IMR-90 (cell line): ENCODE measurements around the gene ZNF547. TPM values are rescaled to one million over a fixed set of nuclear protein-coding genes. Genes with fewer than 3 reads are reported as not detected.

Experiments
- ATAC-seq: fragments of 200-7000 bp; cut with Tn5 transposase; 2 replicates; pipeline ENCODE4 v1.9.1; 2020; ENCODE audit warnings: low read depth, mild to moderate bottlenecking, moderate library complexity
- BruUV-seq: library from RNA; stranded (reverse); fragments of 400-500 nt; replicated peaks from 2 replicates; lab custom pipeline; 2021; lab: Mats Ljungman, UMichigan
- CTCF ChIA-PET: fragments of 300-600 bp; formaldehyde crosslinking; extraction: SDS; loops from one replicate; lab custom pipeline; 2021; ENCODE audit warnings: antibody characterized with exemption; lab: Yijun Ruan, JAX
- POLR2A ChIA-PET: fragments of 300-600 bp; sonication (Branson Sonifier 250); formaldehyde crosslinking; loops from one replicate; lab custom pipeline; 2022; ENCODE audit warnings: antibody characterized with exemption; ENCODE audit not compliant: unreplicated experiment; lab: Charles Lee
- DNase-seq: peaks from one replicate; pipeline ENCODE4 v3.0.0; 2013
- H2AFZ ChIP-seq: replicated peaks from 2 replicates; pipeline ENCODE3; 2013; ENCODE audit warnings: low read length, mild to moderate bottlenecking; ENCODE audit not compliant: poor library complexity
- H2AK5ac ChIP-seq: 2 replicates; pipeline ENCODE4 v1.6.1; 2013; ENCODE audit warnings: low read depth, low read length, inconsistent platforms
- H2AK9ac ChIP-seq: replicated peaks from 2 replicates; pipeline ENCODE3; 2013; ENCODE audit warnings: mild to moderate bottlenecking, low read depth, low read length, moderate library complexity; ENCODE audit not compliant: poor library complexity
- H2BK120ac ChIP-seq: 2 replicates; pipeline ENCODE4 v1.6.1; 2013; ENCODE audit warnings: low read depth, low read length, inconsistent platforms
- H2BK15ac ChIP-seq: 3 replicates; pipeline ENCODE4 v1.6.1; 2013; ENCODE audit warnings: low read depth, low read length, inconsistent platforms
- H2BK20ac ChIP-seq: 2 replicates; pipeline ENCODE4 v1.6.1; 2013; ENCODE audit warnings: low read depth, mild to moderate bottlenecking, inconsistent platforms, low read length, moderate library complexity
- H2BK5ac ChIP-seq: 2 replicates; pipeline ENCODE4 v1.6.1; 2013; ENCODE audit warnings: mild to moderate bottlenecking, low read depth, low read length, inconsistent platforms; ENCODE audit not compliant: poor library complexity, severe bottlenecking
- H3K14ac ChIP-seq: replicated peaks from 2 replicates; pipeline ENCODE4 v1.6.1; 2013; ENCODE audit warnings: low read depth, low read length, inconsistent platforms
- H3K18ac ChIP-seq: 2 replicates; pipeline ENCODE4 v1.6.1; 2013; ENCODE audit warnings: low read depth, low read length, control low read depth
- H3K23ac ChIP-seq: 2 replicates; pipeline ENCODE4 v1.6.1; 2013; ENCODE audit warnings: low read depth, low read length, inconsistent platforms
- H3K27ac ChIP-seq: 2 replicates; pipeline ENCODE4 v1.5.1; 2013; ENCODE audit warnings: mild to moderate bottlenecking, control low read depth, low read length; ENCODE audit not compliant: insufficient read depth
- H3K27me3 ChIP-seq: 2 replicates; pipeline ENCODE4 v1.6.1; 2013; ENCODE audit warnings: low read length; ENCODE audit not compliant: control insufficient read depth, insufficient read depth
- H3K36me3 ChIP-seq: 2 replicates; pipeline ENCODE4 v1.6.1; 2013; ENCODE audit warnings: low read length, mixed read lengths; ENCODE audit not compliant: control insufficient read depth, insufficient read depth
- H3K4ac ChIP-seq: 2 replicates; pipeline ENCODE4 v1.6.1; 2013; ENCODE audit warnings: low read depth, low read length, inconsistent platforms
- H3K4me1 ChIP-seq: 2 replicates; pipeline ENCODE4 v1.6.1; 2013; ENCODE audit warnings: low read length, mixed read lengths; ENCODE audit not compliant: control insufficient read depth, insufficient read depth
- H3K4me2 ChIP-seq: 2 replicates; pipeline ENCODE4 v1.6.1; 2013; ENCODE audit warnings: low read depth, mild to moderate bottlenecking, control low read depth, low read length, moderate library complexity
- H3K4me3 ChIP-seq: 2 replicates; pipeline ENCODE4 v1.5.1; 2013; ENCODE audit warnings: low read depth, mild to moderate bottlenecking, control low read depth, low read length, moderate library complexity; ENCODE audit not compliant: insufficient read depth
- H3K56ac ChIP-seq: 2 replicates; pipeline ENCODE4 v1.6.1; 2013; ENCODE audit warnings: low read length, inconsistent platforms; ENCODE audit not compliant: insufficient read depth; ENCODE audit errors: extremely low read depth
- H3K79me1 ChIP-seq, 2 experiments: 2 replicates each; pipeline ENCODE4 v1.6.1; 2013; ENCODE audit warnings: low read length in 2 of 2, inconsistent platforms in 1 of 2, low read depth in 1 of 2
- H3K9ac ChIP-seq: 2 replicates; pipeline ENCODE4 v1.6.1; 2013; ENCODE audit warnings: low read depth, low read length, control low read depth
- H3K9me1 ChIP-seq: 2 replicates; pipeline ENCODE4 v1.6.1; 2013; ENCODE audit warnings: low read length, inconsistent platforms; ENCODE audit not compliant: insufficient read depth
- H3K9me3 ChIP-seq: 2 replicates; pipeline ENCODE4 v1.6.1; 2013; ENCODE audit warnings: low read length; ENCODE audit not compliant: control insufficient read depth, insufficient read depth
- H4K20me1 ChIP-seq: 2 replicates; pipeline ENCODE4 v1.6.1; 2013; ENCODE audit warnings: low read length, inconsistent platforms; ENCODE audit not compliant: insufficient read depth
- H4K5ac ChIP-seq: 2 replicates; pipeline ENCODE4 v1.6.1; 2013; ENCODE audit warnings: mild to moderate bottlenecking, low read depth, low read length, control low read depth
- H4K8ac ChIP-seq, 2 experiments: 2 replicates each; pipeline ENCODE4 v1.6.1; 2013; ENCODE audit warnings: low read depth in 2 of 2, low read length in 2 of 2, control low read depth in 1 of 2, inconsistent platforms in 1 of 2
- H4K91ac ChIP-seq: 2 replicates; pipeline ENCODE4 v1.6.1; 2013; ENCODE audit warnings: low read depth, low read length, inconsistent platforms; ENCODE audit not compliant: insufficient read depth
- MAFK ChIP-seq: IDR thresholded peaks from 2 replicates; pipeline ENCODE4 v1.6.1; 2012; ENCODE audit warnings: low read depth, low read length, improper control_type of control experiment
- POLR2A ChIP-seq: IDR thresholded peaks from 2 replicates; pipeline ENCODE4 v1.6.1; 2012; ENCODE audit warnings: mild to moderate bottlenecking, low read depth, low read length
- SMC3 ChIP-seq: fragments of 150-350 bp; IDR thresholded peaks from 2 replicates; pipeline ENCODE4 v1.6.1; 2016; ENCODE audit warnings: low read depth, mild to moderate bottlenecking, antibody characterized with exemption, low read length, moderate library complexity
- WGBS, 2 experiments: methylation state at CpG; one replicate each; pipeline versions ENCODE4 v1.1.5 to v1.1.7; 2013; ENCODE audit warnings: missing lambda C conversion rate in 2 of 2; ENCODE audit not compliant: insufficient read length in 1 of 2; ENCODE audit errors: extremely low coverage in 2 of 2; 5-methylcytosine and 5-hydroxymethylcytosine counted together
- dilution Hi-C: fragments of 300-500 bp; cut with HindIII; formaldehyde crosslinking; loops from one replicate; pipeline ENCODE4 v1.14.3; 2018; ENCODE audit warnings: low sequenced_read_pairs; ENCODE audit not compliant: unreplicated experiment
- in situ Hi-C: fragments of 300-500 bp; cut with MboI; formaldehyde crosslinking; loops from 3 replicates; pipeline ENCODE4 v1.14.3; 2019; ENCODE audit warnings: low sequenced_read_pairs, inconsistent platforms, mixed read lengths
- intact Hi-C: fragments of 100-400 bp; cut with micrococcal nuclease; formaldehyde crosslinking; loops from 2 replicates; pipeline ENCODE4 v1.10.0; 2022
- polyA plus RNA-seq, 3 experiments: library from polyadenylated mRNA; depleted of rRNA; stranded (reverse); fragments of >200 nt; gene quantifications; 2 replicates each; pipeline ENCODE4 v1.2.3, GENCODE V29; 2012; ENCODE audit warnings: low replicate concordance in 1 of 3
- total RNA-seq: library from RNA; depleted of rRNA; stranded (reverse); fragments of >200 nt; gene quantifications from 2 replicates; pipeline ENCODE4 v1.2.3, GENCODE V29; 2012
- TF ChIP-seq, protein P1 (sequence below): fragments of 150-350 bp; IDR thresholded peaks from 2 replicates; pipeline ENCODE4 v1.6.1; 2017; ENCODE audit warnings: mild to moderate bottlenecking, antibody characterized with exemption, low read length, low read depth

Gene ZNF547
- total and polyA plus RNA-seq, 2 of the 4 experiments (the other 2 are of a cell fraction): 2.1 to 5.6 TPM

DNA sequence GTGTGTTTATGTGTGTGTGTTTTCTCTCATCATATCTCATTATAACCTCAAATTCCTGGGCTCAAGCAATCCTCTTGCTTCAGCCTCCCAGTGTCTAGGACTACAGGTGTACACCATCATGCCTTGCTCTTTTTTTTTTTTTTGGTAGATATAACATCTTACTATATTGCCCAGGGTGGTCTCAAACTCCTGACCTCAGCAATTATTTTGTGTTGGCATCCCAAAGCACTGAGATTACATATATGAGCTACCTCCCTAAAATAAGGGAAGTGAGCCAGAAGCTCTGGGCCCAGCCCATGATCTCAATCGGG, 43.5 kb upstream of the ZNF547 start:
- Histone ChIP-seq H4K91ac (peak overlapping the region; percentile 83; the same call in 1 of the 2 replicates), H3K27me3 (peaks cover 10% of the 10 kb centered on the region), H3K4me1 (peaks cover 11% of the 10 kb centered on the region), H3K23ac (peak overlapping the region; percentile 33; the same call in 1 of the 2 replicates), H3K9ac (peak overlapping the region; percentile 95), H2BK20ac (no peak overlapping the region), H3K4ac (peak overlapping the region; percentile 93), H2BK15ac (no peak overlapping the region), H4K20me1 (0 out of 2 replicates have a peak, but pooled peaks cover 7% of the 10 kb centered on the region), H3K4me3 (peak overlapping the region; percentile 78), H3K79me1 (peaks cover 5 to 38% of the 10 kb centered on the region in 2 experiments), H2AFZ (peak overlapping the region; percentile 99), H3K14ac (peak overlapping the region; percentile 89), H2BK5ac (peak overlapping the region; percentile 85), H3K9me1 (peaks cover 15% of the 10 kb centered on the region), H3K27ac (peak overlapping the region; percentile 87), H3K36me3 (peaks cover 9% of the 10 kb centered on the region), H4K5ac (peak overlapping the region; percentile 96), H3K9me3 (no peaks in the 10 kb centered on the region), H3K4me2 (peak overlapping the region; percentile 90), H2BK120ac (no peak overlapping the region), H2AK5ac (peak overlapping the region; percentile 56; the same call in 1 of the 2 replicates), H2AK9ac (no peak overlapping the region), H3K56ac (peak overlapping the region; percentile 74; the same call in 1 of the 2 replicates), H3K18ac (peak overlapping the region; percentile 70), H4K8ac (peak overlapping the region; percentile 89 to 97)
- no peak for DNase-seq
- peak; percentile 21 for ATAC-seq
- intact Hi-C loops: loop anchor here (1.0 kb wide), 1 partner anchor 43 kb away; the partner anchor contains the start of genes TRAPPC2B and ZNF547
- WGBS, 2 experiments: no CpG with 5 or more reads among the region's 1 CpG
- BruUV-seq: no TSS peak
- dilution Hi-C loops: no loop called here
- CTCF ChIA-PET: interaction anchor here (0.9 kb wide), 1 partner anchor 18 kb away, joined by 3 read pairs; no protein-coding TSS in a partner anchor
- in situ Hi-C loops: no loop called here
- TF ChIP-seq, protein P1, sequence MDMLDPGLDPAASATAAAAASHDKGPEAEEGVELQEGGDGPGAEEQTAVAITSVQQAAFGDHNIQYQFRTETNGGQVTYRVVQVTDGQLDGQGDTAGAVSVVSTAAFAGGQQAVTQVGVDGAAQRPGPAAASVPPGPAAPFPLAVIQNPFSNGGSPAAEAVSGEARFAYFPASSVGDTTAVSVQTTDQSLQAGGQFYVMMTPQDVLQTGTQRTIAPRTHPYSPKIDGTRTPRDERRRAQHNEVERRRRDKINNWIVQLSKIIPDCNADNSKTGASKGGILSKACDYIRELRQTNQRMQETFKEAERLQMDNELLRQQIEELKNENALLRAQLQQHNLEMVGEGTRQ: no peak
- TF ChIP-seq POLR2A (no peak), MAFK (peak; percentile 72), SMC3 (no peak)
- POLR2A ChIA-PET: interaction anchor here (0.7 kb wide), 2 partner anchors 128 to 838 kb away, joined by 4 read pairs; partner anchors contain the start of gene ZNF264
